Right ventricle myocardium superior (tissue), 1 donor: ENCODE results near the gene EEF2K. TPM values are rescaled to one million over a fixed set of nuclear protein-coding genes. Genes with fewer than 3 reads are reported as not detected.
"Not testable (repeated sequence)": the region's sequence is repeated elsewhere in the genome, so short reads cannot be mapped to it uniquely, and the experiment has no call there.

Experiments used
- ATAC-seq: fragments of 200-7000 bp; cut with Tn5 transposase; one replicate; pipeline ENCODE4 v1.9.1; 2020; ENCODE audit warnings: mild to moderate bottlenecking; ENCODE audit not compliant: poor library complexity
- DNase-seq: peaks from one replicate; pipeline ENCODE4 v3.0.0-alpha.2; 2020
- intact Hi-C: fragments of 100-400 bp; cut with DNase I; formaldehyde crosslinking; loops from one replicate; pipeline ENCODE4 v1.11.2; 2022
- total RNA-seq: library from RNA; stranded (reverse); fragmentation: NEBNext Ultra II Directional; extraction: Animal tissue kit (Norgen Biotek cat#: 25700); gene quantifications from one replicate; pipeline ENCODE4 v1.2.1, GENCODE V29; 2021
- donor health status: DM: no; HTN: yes; CAD: no; lungs with severe emphysema.

EEF2K gene
- total RNA-seq, 1 donor from 2014 or later, result 26.4 TPM

GRCh38 chr16:22301423-22301822 lies 95.3 kb downstream of the EEF2K start:
- intact Hi-C loops, result not testable (repeated sequence)

GRCh38 chr16:22302776-22303363 lies 96.8 kb downstream of the EEF2K start:
- DNase-seq (no peak), ATAC-seq (no peak)
- intact Hi-C loops, result no loop called here

More at GRCh38 chr16:22301423-22301822, 95.3 kb downstream of the EEF2K start:
- DNase-seq, ATAC-seq: not testable (repeated sequence)

- intact Hi-C loops, result no loop called here
- no peak for ATAC-seq
- no peak for DNase-seq
Observed at GRCh38 chr16:22304411-22304810, 98.3 kb downstream of the EEF2K start.

GRCh38 chr16:22306788-22307187 lies 100.7 kb downstream of the EEF2K start:
- DNase-seq (no peak), ATAC-seq (no peak)
- intact Hi-C loops, result no loop called here

- DNase-seq (no peak), ATAC-seq (no peak)
- intact Hi-C loops, result no loop called here
Observed at GRCh38 chr16:22307838-22308237, 101.8 kb downstream of the EEF2K start.

GRCh38 chr16:22308824-22309520 lies 102.9 kb downstream of the EEF2K start:
- intact Hi-C loops, result no loop called here
- ATAC-seq (no peak), DNase-seq (no peak)

- ATAC-seq, result no peak
- intact Hi-C loops, result no loop called here
- DNase-seq, result no peak
Observed at GRCh38 chr16:22311520-22311919, 105.4 kb downstream of the EEF2K start.

- DNase-seq (no peak), ATAC-seq (no peak)
- intact Hi-C loops, result no loop called here
Observed at GRCh38 chr16:22312897-22313781, 107.1 kb downstream of the EEF2K start.

GRCh38 chr16:22313876-22314470 lies 107.9 kb downstream of the EEF2K start:
- intact Hi-C loops, result no loop called here
- DNase-seq (no peak), ATAC-seq (no peak)

- ATAC-seq (no peak), DNase-seq (no peak)
Observed at GRCh38 chr16:22314661-22315626, 108.9 kb downstream of the EEF2K start.

GRCh38 chr16:22315979-22316378 lies 109.9 kb downstream of the EEF2K start:
- DNase-seq (no peak), ATAC-seq (no peak)
- intact Hi-C loops, result no loop called here

More at GRCh38 chr16:22314661-22315626, 108.9 kb downstream of the EEF2K start:
- intact Hi-C loops, result no loop called here

- DNase-seq, result no peak
- no peak for ATAC-seq
- intact Hi-C loops, result no loop called here
Observed at GRCh38 chr16:22316411-22316811, 110.3 kb downstream of the EEF2K start.

- DNase-seq (no peak), ATAC-seq (no peak)
- intact Hi-C loops, result no loop called here
Observed at GRCh38 chr16:22317001-22317530, 111.0 kb downstream of the EEF2K start.

GRCh38 chr16:22317625-22318024 lies 111.5 kb downstream of the EEF2K start:
- DNase-seq (no peak), ATAC-seq (no peak)
- intact Hi-C loops, result no loop called here

GRCh38 chr16:22318690-22319358 lies 112.7 kb downstream of the EEF2K start:
- intact Hi-C loops, result no loop called here
- DNase-seq (no peak), ATAC-seq (no peak)

GRCh38 chr16:22320572-22321339 lies 114.7 kb downstream of the EEF2K start:
- intact Hi-C loops, result no loop called here
- ATAC-seq, result no peak

More at GRCh38 chr16:22320572-22321339, 114.7 kb downstream of the EEF2K start:
- no peak for DNase-seq
